Liver (tissue), 3 donors: ENCODE data around the gene SAMSN1.

ENCODE experiments used
- CTCF ChIP-seq: fragments of 150-350 bp; IDR thresholded peaks from 2 replicates; pipeline ENCODE4 v1.5.1; 2017; ENCODE audit warnings: improper control_type of control experiment, low read depth, low read length; ENCODE audit not compliant: missing input control
- HNF4G ChIP-seq: IDR thresholded peaks from 2 replicates; pipeline ENCODE4 v1.6.1; 2016; ENCODE audit warnings: antibody characterized with exemption
- REST ChIP-seq: IDR thresholded peaks from 2 replicates; pipeline ENCODE4 v1.6.1; 2016; ENCODE audit warnings: antibody characterized with exemption, mild to moderate bottlenecking
- donor health status: healthy.
- donor health status: healthy.

- TF ChIP-seq CTCF = no peak
- TF ChIP-seq REST = no peak
- no peak for TF ChIP-seq HNF4G
These were observed 107.9 kb downstream of the SAMSN1 start for GRCh38 chr21:14438211-14438610.
